ENCODE data around the gene CTAG2.
"Not testable (repeated sequence)": the region's sequence is repeated elsewhere in the genome, so short reads cannot be mapped to it uniquely, and the experiment has no call there.

Gene CTAG2

DNA sequence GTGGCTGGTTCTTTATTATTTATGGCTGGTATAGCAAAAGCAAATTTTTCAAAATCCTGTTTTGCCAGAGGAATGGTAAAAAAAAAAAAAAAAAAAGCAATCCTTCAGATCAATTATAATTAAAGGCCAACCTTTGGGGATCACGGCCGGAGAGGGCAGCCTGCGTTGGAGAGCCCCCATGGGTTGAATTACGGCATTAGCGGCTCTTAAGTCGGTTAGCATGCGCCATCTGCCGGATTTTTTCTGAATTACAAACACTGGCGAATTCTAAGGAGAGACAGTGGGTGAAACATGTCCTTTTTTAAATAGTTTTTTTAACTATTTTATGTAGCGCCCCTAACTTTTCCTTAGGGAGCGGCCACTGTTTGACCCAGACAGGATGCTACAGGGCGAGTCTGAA lies 39.8 kb downstream of the CTAG2 start:
- not testable (repeated sequence) for H3K9ac ChIP-seq (ENCODE audit: insufficient read length); H3K4me3 ChIP-seq; H3K36me3 ChIP-seq (ENCODE audit: insufficient read depth, low read length); H3K9me3 ChIP-seq (ENCODE audit: low read depth, low read length); H3K27ac ChIP-seq; DNase-seq (ENCODE audit: low read depth, low spot score)

GRCh38 chrX:154611146-154611545 lies 42.2 kb downstream of the CTAG2 start:
- H3K9ac ChIP-seq (ENCODE audit: insufficient read length); DNase-seq (ENCODE audit: low read depth, low spot score); H3K4me3 ChIP-seq; H3K9me3 ChIP-seq (ENCODE audit: low read depth, low read length); H3K36me3 ChIP-seq (ENCODE audit: insufficient read depth, low read length); H3K27ac ChIP-seq: not testable (repeated sequence)

- H3K36me3 ChIP-seq (ENCODE audit: insufficient read depth, low read length); H3K27ac ChIP-seq; H3K9me3 ChIP-seq (ENCODE audit: low read depth, low read length); H3K4me3 ChIP-seq; DNase-seq (ENCODE audit: low read depth, low spot score); H3K9ac ChIP-seq (ENCODE audit: insufficient read length): not testable (repeated sequence)
Measured at GRCh38 chrX:154608823-154609222, 44.6 kb downstream of the CTAG2 start.

GRCh38 chrX:154607976-154608375 lies 45.4 kb downstream of the CTAG2 start:
- not testable (repeated sequence) for H3K9me3 ChIP-seq (ENCODE audit: low read depth, low read length); H3K36me3 ChIP-seq (ENCODE audit: insufficient read depth, low read length); H3K9ac ChIP-seq (ENCODE audit: insufficient read length); H3K4me3 ChIP-seq; H3K27ac ChIP-seq; DNase-seq (ENCODE audit: low read depth, low spot score)

DNA sequence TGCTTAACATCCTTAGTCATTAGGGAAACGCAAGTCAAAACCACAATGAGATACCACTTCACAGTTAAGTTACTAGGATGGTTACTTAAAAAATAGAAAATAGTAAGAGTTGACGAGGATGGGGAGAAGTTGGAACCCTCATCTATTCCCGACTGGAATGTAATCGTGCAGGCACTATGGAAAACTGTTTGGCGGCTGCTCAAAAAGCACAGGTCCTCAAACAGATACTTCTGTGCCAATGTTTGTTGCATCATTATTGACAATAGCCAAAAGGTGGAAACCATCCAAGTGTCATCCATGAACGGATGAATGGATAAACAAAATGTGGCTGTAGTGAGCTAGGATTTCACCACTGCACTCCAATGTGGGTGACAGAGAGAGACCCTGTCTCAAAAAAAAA lies 46.0 kb downstream of the CTAG2 start:
- Histone ChIP-seq H3K9me3 (ENCODE audit: low read depth, low read length) (no peaks in the 10 kb centered on the region), H3K36me3 (ENCODE audit: insufficient read depth, low read length) (no peaks in the 10 kb centered on the region), H3K4me3 (no peak overlapping the region), H3K9ac (ENCODE audit: insufficient read length) (no peak overlapping the region), H3K27ac (no peak overlapping the region)
- TF ChIP-seq POLR2AphosphoS5 (IDR thresholded peaks at IDR 0.05; ENCODE audit: borderline replicate concordance, low read depth, low read length) (no peak), EZH2 (IDR thresholded peaks at IDR 0.05) (no peak), FOXP2 (optimal IDR thresholded peaks at IDR 0.05; ENCODE audit: control extremely low read depth, extremely low read length, insufficient read depth) (no peak)
- DNase-seq (ENCODE audit: low read depth, low spot score): no peak

- no peak overlapping the region for H3K9ac ChIP-seq (ENCODE audit: insufficient read length)
- no peaks in the 10 kb centered on the region for H3K9me3 ChIP-seq (ENCODE audit: low read depth, low read length)
- H3K4me3 ChIP-seq: no peak overlapping the region
- no peak overlapping the region for H3K27ac ChIP-seq
- DNase-seq (ENCODE audit: low read depth, low spot score): no peak
- H3K36me3 ChIP-seq (ENCODE audit: insufficient read depth, low read length): no peaks in the 10 kb centered on the region
- TF ChIP-seq EZH2 (IDR thresholded peaks at IDR 0.05) (no peak), FOXP2 (optimal IDR thresholded peaks at IDR 0.05; ENCODE audit: control extremely low read depth, extremely low read length, insufficient read depth) (no peak), POLR2AphosphoS5 (IDR thresholded peaks at IDR 0.05; ENCODE audit: borderline replicate concordance, low read depth, low read length) (no peak)
Measured at GRCh38 chrX:154605566-154605965, 47.8 kb downstream of the CTAG2 start.

DNA sequence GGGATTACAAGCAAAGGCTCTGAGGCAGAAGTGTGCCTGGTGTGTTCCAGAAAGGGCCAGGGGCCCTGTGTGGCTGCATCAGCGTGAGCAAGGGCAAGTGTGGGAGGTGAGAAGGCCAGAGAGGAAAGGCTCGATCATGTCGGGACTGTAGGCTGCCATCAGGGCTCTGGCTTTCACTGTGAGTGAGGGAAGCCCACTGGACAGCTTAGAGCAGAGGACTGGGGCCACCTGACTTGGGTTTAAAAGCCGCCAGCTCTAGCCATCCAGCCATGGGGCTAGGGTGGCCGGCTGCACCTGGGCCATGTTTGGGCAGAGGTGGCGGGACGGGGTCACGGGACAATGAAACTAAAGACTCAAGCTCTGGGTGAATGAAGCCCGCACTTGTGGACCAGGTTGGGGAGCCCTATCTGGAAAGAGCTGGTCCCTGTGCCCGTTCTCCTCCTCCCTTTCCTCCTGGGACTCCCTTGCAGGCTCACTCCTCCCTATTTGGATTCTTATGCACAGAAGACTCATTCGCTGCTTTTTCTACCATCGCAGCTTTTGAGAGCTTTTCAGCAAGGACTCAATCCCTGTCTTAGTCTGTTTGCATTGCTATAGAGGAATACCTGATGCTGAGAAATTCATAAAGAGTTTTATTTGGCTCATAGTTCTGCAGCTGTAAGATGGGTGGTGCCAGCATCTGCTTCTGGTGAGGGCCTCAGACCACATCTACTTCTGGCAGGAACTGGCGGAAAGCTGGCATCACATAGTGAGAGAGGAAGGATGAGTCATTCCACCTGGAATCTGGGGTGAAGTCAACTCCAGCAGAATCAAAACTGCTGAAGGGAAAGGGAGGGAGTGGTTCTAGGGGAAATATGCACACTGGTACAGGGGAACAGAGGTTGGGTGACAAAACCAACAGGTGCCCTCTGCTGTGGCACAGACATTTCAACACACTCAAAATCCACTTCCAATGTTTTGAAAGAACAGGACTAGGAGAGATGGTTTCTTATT lies 49.6 kb downstream of the CTAG2 start:
- TF ChIP-seq EZH2 (IDR thresholded peaks at IDR 0.05) (no peak), POLR2AphosphoS5 (IDR thresholded peaks at IDR 0.05; ENCODE audit: borderline replicate concordance, low read depth, low read length) (no peak), FOXP2 (optimal IDR thresholded peaks at IDR 0.05; ENCODE audit: control extremely low read depth, extremely low read length, insufficient read depth) (no peak)
- Histone ChIP-seq H3K36me3 (ENCODE audit: insufficient read depth, low read length) (no peaks in the 10 kb centered on the region), H3K9ac (ENCODE audit: insufficient read length) (no peak overlapping the region), H3K27ac (no peak overlapping the region), H3K9me3 (ENCODE audit: low read depth, low read length) (no peaks in the 10 kb centered on the region), H3K4me3 (no peak overlapping the region)
- DNase-seq (ENCODE audit: low read depth, low spot score): no peak

GRCh38 chrX:154602766-154603437 lies 50.5 kb downstream of the CTAG2 start:
- H3K27ac ChIP-seq: no peak overlapping the region

DNA sequence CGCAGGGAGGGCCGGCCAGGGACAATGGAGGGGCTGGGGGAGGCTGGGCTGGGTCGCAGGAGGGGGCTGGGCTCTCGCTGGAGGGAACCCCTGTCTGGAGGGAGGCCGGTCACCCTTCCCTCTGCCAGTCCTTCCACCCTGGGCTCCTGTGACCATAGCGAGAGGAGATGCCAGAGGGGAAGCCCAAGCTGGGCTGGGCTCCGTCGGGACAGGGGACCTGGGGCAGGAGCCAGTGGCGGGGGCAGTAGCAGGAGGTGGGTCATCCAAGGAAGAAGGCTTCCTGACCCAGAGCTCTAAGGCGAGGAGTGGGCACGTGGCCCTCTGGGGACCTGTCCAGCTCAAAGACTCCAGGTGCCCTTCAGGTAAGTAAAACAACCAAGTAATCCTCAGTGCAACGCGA lies 51.2 kb downstream of the CTAG2 start:
- TF ChIP-seq FOXP2 (optimal IDR thresholded peaks at IDR 0.05; ENCODE audit: control extremely low read depth, extremely low read length, insufficient read depth) (no peak), EZH2 (IDR thresholded peaks at IDR 0.05) (no peak), POLR2AphosphoS5 (IDR thresholded peaks at IDR 0.05; ENCODE audit: borderline replicate concordance, low read depth, low read length) (no peak)
- H3K9ac ChIP-seq (ENCODE audit: insufficient read length): no peak overlapping the region
- H3K9me3 ChIP-seq (ENCODE audit: low read depth, low read length): no peaks in the 10 kb centered on the region
- H3K27ac ChIP-seq: no peak overlapping the region
- H3K4me3 ChIP-seq: no peak overlapping the region
- no peak for DNase-seq (ENCODE audit: low read depth, low spot score)
- H3K36me3 ChIP-seq (ENCODE audit: insufficient read depth, low read length): no peaks in the 10 kb centered on the region

More at GRCh38 chrX:154602766-154603437, 50.5 kb downstream of the CTAG2 start:
- TF ChIP-seq EZH2 (IDR thresholded peaks at IDR 0.05) (no peak), FOXP2 (optimal IDR thresholded peaks at IDR 0.05; ENCODE audit: control extremely low read depth, extremely low read length, insufficient read depth) (no peak), POLR2AphosphoS5 (IDR thresholded peaks at IDR 0.05; ENCODE audit: borderline replicate concordance, low read depth, low read length) (no peak)
- Histone ChIP-seq H3K9me3 (ENCODE audit: low read depth, low read length) (no peaks in the 10 kb centered on the region), H3K4me3 (no peak overlapping the region), H3K9ac (ENCODE audit: insufficient read length) (no peak overlapping the region), H3K36me3 (ENCODE audit: insufficient read depth, low read length) (no peaks in the 10 kb centered on the region)
- DNase-seq (ENCODE audit: low read depth, low spot score): no peak
